SW 1271 (cell line): ENCODE results near the gene ZC3H14.
"Not testable (repeated sequence)": the region's sequence is repeated elsewhere in the genome, so short reads cannot be mapped to it uniquely, and the experiment has no call there.

ENCODE experiments used
- DNase-seq, 2 experiments: peaks; one replicate each; lab custom pipeline; 2025; lab: John Stamatoyannopoulos, UW

The ZC3H14 gene

GRCh38 chr14:88562831-88563686 is at the start of gene ZC3H14:
Gene ZC3H14 (plus strand): TSS chr14:88563037. CDS start chr14:88563134, 97 bp downstream.
- peak; percentile 52 to 85 for DNase-seq

- no peak for DNase-seq
Measured at GRCh38 chr14:88515499-88516221, 47.2 kb upstream of the ZC3H14 start.

GRCh38 chr14:88516861-88517357 is 45.9 kb upstream of the ZC3H14 start:
- DNase-seq: no peak

GRCh38 chr14:88518592-88519512 is 44.0 kb upstream of the ZC3H14 start:
- DNase-seq: no peak

GRCh38 chr14:88519907-88520306 is 42.9 kb upstream of the ZC3H14 start:
- no peak for DNase-seq

GRCh38 chr14:88521818-88522217 is 41.0 kb upstream of the ZC3H14 start:
- no peak for DNase-seq

- DNase-seq: no peak
Measured at GRCh38 chr14:88522393-88522792, 40.4 kb upstream of the ZC3H14 start.

- DNase-seq: not testable (repeated sequence)
Measured at GRCh38 chr14:88529889-88530288, 32.9 kb upstream of the ZC3H14 start.

- no peak for DNase-seq
Measured at GRCh38 chr14:88533064-88533602, 29.7 kb upstream of the ZC3H14 start.

GRCh38 chr14:88535149-88535548 is 27.7 kb upstream of the ZC3H14 start:
- no peak for DNase-seq

GRCh38 chr14:88535813-88536212 is 27.0 kb upstream of the ZC3H14 start:
- no peak for DNase-seq

GRCh38 chr14:88541324-88541723 is 21.5 kb upstream of the ZC3H14 start:
- DNase-seq: no peak

GRCh38 chr14:88542857-88543795 is 19.7 kb upstream of the ZC3H14 start:
- no peak for DNase-seq

GRCh38 chr14:88545256-88545655 is 17.6 kb upstream of the ZC3H14 start:
- DNase-seq: no peak

- DNase-seq: no peak
Measured at GRCh38 chr14:88546621-88547385, 16.0 kb upstream of the ZC3H14 start.

- no peak for DNase-seq
Measured at GRCh38 chr14:88547386-88547780, 15.5 kb upstream of the ZC3H14 start.

- DNase-seq: no peak
Measured at GRCh38 chr14:88550078-88550477, 12.8 kb upstream of the ZC3H14 start.

GRCh38 chr14:88551094-88551870 is 11.6 kb upstream of the ZC3H14 start:
- DNase-seq: no peak

GRCh38 chr14:88551980-88552431 is 10.8 kb upstream of the ZC3H14 start:
- DNase-seq: no peak
